H1 (cell line): ENCODE measurements around the gene RPS6KA5.

Source experiments
- CREB1 ChIP-seq: IDR thresholded peaks from 2 replicates; pipeline ENCODE4 v1.6.1; 2012; ENCODE audit warnings: inconsistent platforms
- JUND ChIP-seq: IDR thresholded peaks from 2 replicates; pipeline ENCODE4 v1.6.1; 2011; ENCODE audit warnings: mild to moderate bottlenecking, improper control_type of control experiment, low read length
- YY1 ChIP-seq: IDR thresholded peaks from 2 replicates; pipeline ENCODE4 v1.6.1; 2011; ENCODE audit warnings: low read depth, mild to moderate bottlenecking, low read length
- TF ChIP-seq, protein P1 (sequence below), 3 experiments: IDR thresholded peaks; 1 replicate in 2 of 3; 2 replicates in 1 of 3; pipeline versions ENCODE4 v1.5.1 to v1.6.1; 2011; ENCODE audit warnings: low read length in 3 of 3, mild to moderate bottlenecking in 3 of 3, inconsistent platforms in 2 of 3, low read depth in 1 of 3, moderate library complexity in 1 of 3; ENCODE audit not compliant: insufficient read depth in 1 of 3; ENCODE audit errors: control extremely low read depth in 1 of 3
- TF ChIP-seq, protein P2 (sequence below): IDR thresholded peaks from 2 replicates; pipeline ENCODE4 v1.6.1; 2011; ENCODE audit warnings: low read length, improper control_type of control experiment

DNA sequence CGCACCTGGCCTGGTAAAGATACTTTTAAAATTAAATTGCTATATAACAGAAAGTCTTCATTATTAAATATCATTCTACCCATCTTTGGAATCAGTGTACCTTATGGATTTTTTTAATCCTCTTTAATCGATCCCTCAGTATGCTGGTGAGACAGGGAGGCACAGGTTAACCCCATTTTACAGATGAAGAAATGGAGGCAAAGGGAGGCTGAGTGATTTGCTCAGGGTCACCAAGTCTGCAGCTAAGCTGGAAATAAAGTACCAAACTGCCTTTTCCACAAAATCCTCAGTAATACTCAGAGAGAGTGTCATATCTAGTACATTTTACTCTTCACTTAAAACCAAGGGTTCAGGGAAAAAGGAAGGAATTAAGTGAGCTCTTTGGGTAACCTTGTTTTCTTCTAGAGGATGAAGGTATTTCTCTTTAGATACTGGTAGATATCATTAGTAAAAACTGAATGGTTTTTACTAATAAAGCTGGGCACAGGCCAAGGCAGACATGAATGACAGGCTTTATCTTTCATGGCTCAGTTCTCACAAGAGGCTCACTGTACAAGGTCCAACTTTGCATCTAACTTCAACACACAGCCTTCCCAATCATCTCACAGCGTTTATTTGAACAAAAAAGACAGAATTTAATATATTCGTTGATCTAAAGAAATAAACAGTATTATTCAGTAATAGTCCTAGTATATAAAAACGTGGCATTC, 209.0 kb downstream of the RPS6KA5 start:
- TF ChIP-seq, protein P1, sequence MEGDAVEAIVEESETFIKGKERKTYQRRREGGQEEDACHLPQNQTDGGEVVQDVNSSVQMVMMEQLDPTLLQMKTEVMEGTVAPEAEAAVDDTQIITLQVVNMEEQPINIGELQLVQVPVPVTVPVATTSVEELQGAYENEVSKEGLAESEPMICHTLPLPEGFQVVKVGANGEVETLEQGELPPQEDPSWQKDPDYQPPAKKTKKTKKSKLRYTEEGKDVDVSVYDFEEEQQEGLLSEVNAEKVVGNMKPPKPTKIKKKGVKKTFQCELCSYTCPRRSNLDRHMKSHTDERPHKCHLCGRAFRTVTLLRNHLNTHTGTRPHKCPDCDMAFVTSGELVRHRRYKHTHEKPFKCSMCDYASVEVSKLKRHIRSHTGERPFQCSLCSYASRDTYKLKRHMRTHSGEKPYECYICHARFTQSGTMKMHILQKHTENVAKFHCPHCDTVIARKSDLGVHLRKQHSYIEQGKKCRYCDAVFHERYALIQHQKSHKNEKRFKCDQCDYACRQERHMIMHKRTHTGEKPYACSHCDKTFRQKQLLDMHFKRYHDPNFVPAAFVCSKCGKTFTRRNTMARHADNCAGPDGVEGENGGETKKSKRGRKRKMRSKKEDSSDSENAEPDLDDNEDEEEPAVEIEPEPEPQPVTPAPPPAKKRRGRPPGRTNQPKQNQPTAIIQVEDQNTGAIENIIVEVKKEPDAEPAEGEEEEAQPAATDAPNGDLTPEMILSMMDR (IDR thresholded peaks at IDR 0.05; ENCODE audit: control extremely low read depth in 1 of 3, insufficient read depth in 1 of 3, low read depth in 1 of 3, low read length in 3 of 3): no peak
- no peak for TF ChIP-seq CREB1
- TF ChIP-seq, protein P2, sequence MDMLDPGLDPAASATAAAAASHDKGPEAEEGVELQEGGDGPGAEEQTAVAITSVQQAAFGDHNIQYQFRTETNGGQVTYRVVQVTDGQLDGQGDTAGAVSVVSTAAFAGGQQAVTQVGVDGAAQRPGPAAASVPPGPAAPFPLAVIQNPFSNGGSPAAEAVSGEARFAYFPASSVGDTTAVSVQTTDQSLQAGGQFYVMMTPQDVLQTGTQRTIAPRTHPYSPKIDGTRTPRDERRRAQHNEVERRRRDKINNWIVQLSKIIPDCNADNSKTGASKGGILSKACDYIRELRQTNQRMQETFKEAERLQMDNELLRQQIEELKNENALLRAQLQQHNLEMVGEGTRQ: no peak
- no peak for TF ChIP-seq JUND
- no peak for TF ChIP-seq YY1
